MM.1S (cell line): ENCODE results near the gene TNFAIP3.

Experiments used
- CTCF ChIP-seq: fragments of 300-600 bp; sonication (generic); IDR thresholded peaks from 2 replicates; pipeline ENCODE4 v1.5.1; 2016; ENCODE audit warnings: antibody characterized with exemption, low read length, mixed read lengths
- EZH2 ChIP-seq: fragments of 300-600 bp; sonication (generic); optimal IDR thresholded peaks from 2 replicates; pipeline ENCODE3; 2017; ENCODE audit warnings: low read depth, mild to moderate bottlenecking, antibody characterized with exemption, low read length, mixed read lengths
- EZH2phosphoT487 ChIP-seq: fragments of 300-600 bp; sonication (generic); IDR thresholded peaks from 2 replicates; pipeline ENCODE4 v1.6.1; 2018; ENCODE audit warnings: antibody characterized with exemption, low read length

- TF ChIP-seq CTCF (no peak), EZH2phosphoT487 (no peak), EZH2 (no peak)
Measured at GRCh38 chr6:137877113-137877512, 10.1 kb downstream of the TNFAIP3 start.
